Measurements from ENCODE around the gene KIRREL3.

- TF ChIP-seq POLR2A (IDR thresholded peaks at IDR 0.05) (no peak), CTCF (IDR thresholded peaks at IDR 0.05 in 8 of 11, conservative IDR thresholded peaks at IDR 0.05 in 3 of 11) (no peak)
Observed at GRCh38 chr11:126464796-126465195, 535.8 kb downstream of the KIRREL3 start.
